Kidney glomerular epithelial cell (primary cell): ENCODE results near the gene MINDY4.
"Not testable (repeated sequence)": the region's sequence is repeated elsewhere in the genome, so short reads cannot be mapped to it uniquely, and the experiment has no call there.

Experiments
- DNase-seq: peaks from one replicate; lab custom pipeline; 2025; lab: John Stamatoyannopoulos, UW

The MINDY4 gene

DNA sequence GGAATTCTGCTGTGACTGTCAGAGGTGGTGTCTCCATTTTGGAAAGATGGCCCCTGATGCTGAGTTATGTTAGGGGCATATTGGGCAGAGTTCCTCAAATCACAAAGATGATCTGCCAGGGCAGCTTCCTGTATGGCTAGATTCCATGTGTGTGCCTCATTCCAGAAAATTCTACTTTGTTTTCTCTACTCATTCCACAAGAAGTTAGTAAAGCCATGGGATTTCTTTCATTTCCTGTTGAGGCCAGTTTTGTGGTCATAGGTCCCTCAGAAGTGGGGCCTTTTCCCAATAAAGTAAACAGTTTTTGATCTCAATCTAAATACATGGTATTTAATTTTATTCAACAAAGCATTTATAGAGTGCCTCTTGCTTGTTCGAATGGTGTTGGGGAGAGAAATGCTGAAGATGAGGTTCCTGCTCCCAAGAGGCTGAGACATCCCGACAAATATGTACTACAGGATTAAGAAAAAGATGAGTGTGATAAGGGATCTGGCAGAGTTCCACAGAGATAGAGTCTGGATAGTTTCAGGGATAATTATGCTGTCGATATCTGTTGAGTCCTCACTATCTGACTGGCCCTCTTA lies 33.0 kb downstream of the MINDY4 start:
- DNase-seq = peak; percentile 68

GRCh38 chr7:30805081-30805691 lies 34.0 kb downstream of the MINDY4 start:
- DNase-seq = no peak

DNA sequence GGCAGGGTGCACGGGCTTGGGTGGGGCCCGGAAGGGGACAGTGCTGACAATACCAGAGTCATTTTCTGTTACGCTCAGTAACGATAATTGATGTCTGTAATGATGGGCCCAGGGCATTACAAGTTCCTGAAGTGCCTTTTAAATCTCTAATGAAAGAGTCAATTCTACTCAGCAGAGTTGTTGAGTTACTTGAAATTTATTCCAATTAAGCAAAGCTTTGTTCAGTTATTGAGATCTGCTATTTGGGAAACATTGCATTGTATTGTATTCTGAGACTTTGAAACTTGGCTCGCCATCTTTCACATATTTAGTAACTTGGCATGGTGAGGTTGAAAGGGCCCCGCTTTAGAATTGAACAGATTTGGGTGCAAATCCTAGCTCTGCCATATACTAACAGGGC lies 34.7 kb downstream of the MINDY4 start:
- DNase-seq = no peak

DNA sequence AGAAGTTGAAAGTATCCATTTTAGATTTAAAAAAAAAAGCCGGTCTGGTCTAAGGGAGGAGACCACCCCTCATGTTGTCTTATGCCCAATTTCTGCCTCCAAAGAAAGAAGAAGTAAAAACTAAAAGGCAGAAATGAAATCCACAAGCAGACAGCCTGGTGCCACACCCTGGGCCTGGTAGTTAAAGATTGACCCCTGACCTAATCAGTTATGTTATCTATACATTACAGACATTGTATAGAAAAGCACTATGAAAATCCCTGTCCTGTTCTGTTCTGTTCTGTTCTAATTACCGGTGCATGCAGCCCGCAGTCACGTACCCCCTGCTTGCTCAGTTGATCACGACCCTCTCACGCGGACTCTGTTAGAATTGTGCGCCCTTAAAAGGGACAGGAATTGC lies 36.3 kb downstream of the MINDY4 start:
- not testable (repeated sequence) for DNase-seq

DNA sequence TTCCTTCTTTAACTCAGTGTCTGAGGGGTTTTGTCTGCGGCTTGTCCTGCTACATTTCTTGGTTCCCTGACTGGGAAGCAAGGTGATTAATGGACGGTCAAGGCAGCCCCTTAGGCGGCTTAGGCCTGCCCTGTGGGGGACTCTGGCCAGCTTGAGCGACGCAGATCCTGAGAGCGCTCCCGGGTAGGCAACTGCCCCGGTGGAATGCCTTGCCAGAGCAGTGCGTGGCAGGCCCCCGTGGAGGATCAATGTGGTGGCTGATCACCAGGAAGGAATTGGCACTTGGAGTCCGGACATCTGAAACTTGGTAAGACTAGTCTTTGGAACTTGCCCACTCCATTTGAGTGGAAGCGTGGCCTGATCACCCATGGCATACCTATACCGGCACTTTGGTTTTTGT lies 36.7 kb downstream of the MINDY4 start:
- DNase-seq = not testable (repeated sequence)

DNA sequence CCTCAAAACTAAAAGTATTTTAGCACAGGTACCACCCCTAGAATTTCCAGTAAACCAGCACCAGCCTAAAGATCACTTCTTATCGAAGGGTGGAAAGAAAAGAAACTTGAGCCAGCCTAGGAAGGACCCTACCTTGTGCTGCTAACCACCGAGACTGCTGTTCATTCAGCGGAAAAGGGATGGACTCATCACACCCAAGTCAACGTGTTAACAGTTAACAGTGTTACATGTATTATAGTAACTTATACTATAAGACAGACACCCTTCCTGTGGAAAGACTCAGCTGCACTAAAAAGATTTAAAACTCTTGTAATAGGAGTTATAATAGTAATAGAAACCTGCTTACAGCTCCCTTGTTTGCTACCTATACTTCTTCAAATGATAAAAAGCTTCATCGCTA lies 39.8 kb downstream of the MINDY4 start:
- no peak for DNase-seq

DNA sequence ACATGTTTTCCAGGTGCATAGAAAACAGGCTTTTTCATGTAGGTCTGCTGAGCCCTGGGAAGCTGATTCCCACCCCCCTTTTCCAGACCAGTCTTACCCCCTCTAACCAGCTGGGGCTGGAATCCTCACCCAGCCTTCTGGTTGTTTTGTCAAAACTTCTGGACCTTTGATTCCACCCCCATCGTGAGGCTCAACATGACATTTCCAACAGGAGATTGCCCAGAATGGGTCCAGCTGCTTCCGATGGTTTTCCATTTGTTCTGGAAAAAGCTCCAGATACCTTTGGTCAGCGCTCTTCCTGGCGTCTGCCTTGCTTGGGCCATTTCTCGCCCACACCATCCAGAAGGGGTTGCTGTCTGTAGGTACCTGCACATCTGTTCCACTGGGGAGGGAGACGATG lies 41.5 kb downstream of the MINDY4 start:
- no peak for DNase-seq

- no peak for DNase-seq
Observed at GRCh38 chr7:30813466-30813865, 42.2 kb downstream of the MINDY4 start.

DNA sequence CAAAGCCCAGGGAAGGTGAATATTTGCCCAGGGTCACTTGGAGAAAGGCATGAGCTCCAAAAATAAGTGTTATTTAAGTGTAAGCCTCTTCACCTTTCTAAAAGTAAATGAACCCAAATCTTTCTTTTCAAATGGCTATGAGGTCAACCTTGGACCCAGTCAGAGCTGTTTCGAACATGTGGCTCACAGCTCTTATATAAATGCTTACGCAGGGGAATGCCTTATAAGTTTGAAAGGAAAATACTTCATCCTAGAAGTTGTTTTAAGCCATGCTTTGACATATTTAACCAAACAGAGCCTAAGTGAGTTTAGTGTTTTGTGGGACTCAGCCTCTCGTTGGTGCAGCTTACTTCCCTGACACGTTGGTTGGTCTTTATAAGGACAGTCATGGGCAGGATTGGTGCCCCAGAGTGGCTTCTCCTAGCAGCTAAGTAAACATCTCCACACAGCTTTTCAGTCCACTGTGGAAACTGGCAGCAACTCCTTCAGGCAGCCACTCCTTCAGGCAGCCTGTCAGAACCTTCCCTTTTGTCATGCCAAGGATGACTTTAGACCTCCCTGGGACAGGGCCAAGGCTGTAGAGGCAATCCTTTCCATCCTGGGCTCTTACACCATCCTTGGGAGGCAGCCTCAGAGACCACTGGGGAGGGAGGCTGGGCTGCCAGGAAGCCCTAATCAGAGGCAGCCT lies 43.6 kb downstream of the MINDY4 start:
- no peak for DNase-seq

DNA sequence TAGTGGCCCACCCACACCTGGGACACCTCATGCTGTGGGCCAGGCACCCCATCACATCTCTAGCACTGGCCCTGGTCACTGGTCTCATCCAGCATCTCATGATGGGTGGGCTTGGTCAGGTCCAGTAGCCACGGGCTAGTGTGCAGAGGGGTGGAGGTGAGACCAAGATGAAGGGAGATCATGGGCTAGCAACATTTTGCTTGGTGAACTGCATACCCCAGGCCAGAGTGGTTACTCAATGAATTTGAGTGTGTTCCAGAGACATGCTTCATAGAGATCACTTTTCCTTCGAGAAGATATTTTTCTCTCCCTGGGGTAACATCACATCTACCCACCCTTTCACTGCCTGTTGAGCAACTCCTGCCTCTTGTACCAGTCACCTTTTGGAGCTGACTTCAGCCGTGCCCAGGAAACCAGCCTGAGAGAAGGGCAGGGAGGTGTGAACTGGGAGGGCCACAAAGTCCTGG lies 44.2 kb downstream of the MINDY4 start:
- no peak for DNase-seq

- no peak for DNase-seq
Observed at GRCh38 chr7:30815951-30816644, 44.9 kb downstream of the MINDY4 start.

GRCh38 chr7:30816645-30817370 lies 45.6 kb downstream of the MINDY4 start:
- DNase-seq = no peak

DNA sequence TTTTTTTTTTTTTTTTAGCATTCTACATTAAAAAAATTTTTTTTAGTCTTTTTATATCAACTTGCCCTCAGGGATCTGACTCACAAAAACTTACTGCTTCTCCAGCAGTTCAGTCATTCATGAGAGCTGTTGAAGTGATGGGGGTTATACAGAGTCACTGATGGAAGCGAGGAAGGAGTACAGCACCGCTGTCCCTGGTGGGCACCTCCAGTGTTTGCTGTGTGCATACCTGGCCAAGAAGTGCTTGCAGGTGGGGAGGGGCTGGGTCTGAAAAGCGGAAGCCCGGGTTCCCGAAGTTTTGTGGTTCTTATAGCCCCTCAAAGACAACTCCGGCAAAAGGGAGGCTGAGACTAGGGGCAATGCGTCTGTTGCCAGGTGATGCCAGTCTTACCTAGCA lies 46.2 kb downstream of the MINDY4 start:
- no peak for DNase-seq

GRCh38 chr7:30824821-30825720 lies 53.9 kb downstream of the MINDY4 start:
- no peak for DNase-seq

DNA sequence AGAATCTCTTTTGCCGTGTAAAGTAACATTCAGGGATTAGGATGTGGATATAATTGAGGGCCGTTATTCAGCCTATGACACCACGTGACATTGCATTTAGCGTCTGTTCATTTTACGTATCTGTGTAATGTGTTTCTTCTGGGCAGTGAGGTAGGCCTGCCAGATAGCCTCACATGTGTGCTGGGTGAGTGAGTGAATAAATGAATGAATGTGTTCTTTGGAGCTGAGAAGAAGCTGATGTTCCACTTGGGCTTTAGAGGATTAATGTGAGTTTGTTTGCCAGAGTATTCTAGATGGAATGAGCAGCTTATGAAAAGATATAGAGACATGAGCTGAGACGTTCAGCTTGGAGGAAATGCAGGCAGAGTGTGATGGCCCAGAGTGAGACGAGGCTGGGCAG lies 55.0 kb downstream of the MINDY4 start:
- no peak for DNase-seq

DNA sequence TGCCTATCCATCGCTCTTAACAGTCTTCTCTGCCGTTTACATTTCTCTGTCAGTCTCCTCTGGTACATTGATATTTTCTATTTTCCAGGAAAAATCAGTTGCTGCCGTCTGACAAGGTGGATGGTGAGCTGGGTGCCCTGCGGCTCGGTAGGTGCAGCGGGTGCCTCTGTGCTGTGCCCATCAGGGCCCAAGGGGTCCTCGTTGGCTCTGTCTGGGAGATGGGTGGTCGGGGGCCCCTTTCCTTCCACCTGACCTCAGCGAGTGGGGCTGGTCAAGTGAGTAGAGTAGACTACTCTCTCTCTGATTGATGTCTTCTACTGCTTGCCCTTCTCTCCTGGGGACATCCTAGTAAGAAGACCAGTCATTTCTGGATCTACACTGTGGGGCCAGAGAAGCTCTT lies 57.4 kb downstream of the MINDY4 start:
- DNase-seq = no peak

DNA sequence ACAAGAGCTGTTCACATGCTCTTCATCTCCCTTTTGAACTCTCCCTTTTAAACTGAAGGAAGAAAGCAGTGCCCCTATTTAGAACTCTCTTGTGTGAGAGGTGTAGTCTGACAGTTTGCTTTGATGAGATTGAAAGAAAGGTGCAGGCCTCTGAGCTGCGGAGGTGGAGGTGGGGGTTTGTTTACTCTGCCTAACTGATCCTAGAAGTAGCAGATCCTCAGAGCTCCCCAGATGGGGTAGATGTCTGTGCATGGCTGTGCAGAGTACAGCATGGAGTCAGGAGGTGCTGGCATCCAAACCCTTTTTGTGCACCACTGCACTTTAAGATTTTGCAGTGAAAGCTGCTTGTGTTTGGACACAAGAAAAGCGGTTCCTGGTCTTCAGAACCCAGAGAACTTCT lies 58.3 kb downstream of the MINDY4 start:
- DNase-seq = no peak

GRCh38 chr7:30831227-30831626 lies 60.0 kb downstream of the MINDY4 start:
- DNase-seq = no peak

DNA sequence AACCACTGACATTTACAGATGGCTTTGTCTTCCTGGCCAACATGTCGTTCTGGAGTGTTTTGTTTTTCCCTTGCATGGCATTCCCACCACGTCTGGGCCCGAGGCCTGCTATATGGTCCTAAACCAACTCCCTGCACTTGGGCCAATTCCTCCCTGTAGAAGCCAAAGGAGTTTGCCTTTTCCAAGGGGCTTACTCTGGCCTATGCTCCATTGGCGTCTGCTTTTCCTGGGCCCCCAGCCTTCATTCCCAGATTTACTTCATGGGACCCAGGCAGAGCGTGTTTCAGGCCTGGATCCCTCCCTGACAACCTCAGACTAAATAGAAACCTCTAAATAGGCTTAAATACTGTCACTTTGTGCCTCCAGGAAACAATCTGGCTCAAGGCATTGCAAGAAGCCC lies 60.7 kb downstream of the MINDY4 start:
- no peak for DNase-seq

GRCh38 chr7:30834017-30834674 lies 62.9 kb downstream of the MINDY4 start:
- not testable (repeated sequence) for DNase-seq
